ENCODE results near the gene SUN5. TPM values are rescaled to one million over a fixed set of nuclear protein-coding genes. Genes with fewer than 3 reads are reported as not detected.
"Not testable (repeated sequence)": the region's sequence is repeated elsewhere in the genome, so short reads cannot be mapped to it uniquely, and the experiment has no call there.

Gene SUN5
- total RNA-seq, 2 donors from 2014 or later = not detected

GRCh38 chr20:32958574-32958973, 45.7 kb downstream of the SUN5 start:
- no peak overlapping the region for H3K27ac Mint-ChIP-seq
- H3K4me3 Mint-ChIP-seq = no peak overlapping the region
- H3K27ac ChIP-seq (ENCODE audit: low read depth, low read length) = no peak overlapping the region
- TF ChIP-seq, protein P1, sequence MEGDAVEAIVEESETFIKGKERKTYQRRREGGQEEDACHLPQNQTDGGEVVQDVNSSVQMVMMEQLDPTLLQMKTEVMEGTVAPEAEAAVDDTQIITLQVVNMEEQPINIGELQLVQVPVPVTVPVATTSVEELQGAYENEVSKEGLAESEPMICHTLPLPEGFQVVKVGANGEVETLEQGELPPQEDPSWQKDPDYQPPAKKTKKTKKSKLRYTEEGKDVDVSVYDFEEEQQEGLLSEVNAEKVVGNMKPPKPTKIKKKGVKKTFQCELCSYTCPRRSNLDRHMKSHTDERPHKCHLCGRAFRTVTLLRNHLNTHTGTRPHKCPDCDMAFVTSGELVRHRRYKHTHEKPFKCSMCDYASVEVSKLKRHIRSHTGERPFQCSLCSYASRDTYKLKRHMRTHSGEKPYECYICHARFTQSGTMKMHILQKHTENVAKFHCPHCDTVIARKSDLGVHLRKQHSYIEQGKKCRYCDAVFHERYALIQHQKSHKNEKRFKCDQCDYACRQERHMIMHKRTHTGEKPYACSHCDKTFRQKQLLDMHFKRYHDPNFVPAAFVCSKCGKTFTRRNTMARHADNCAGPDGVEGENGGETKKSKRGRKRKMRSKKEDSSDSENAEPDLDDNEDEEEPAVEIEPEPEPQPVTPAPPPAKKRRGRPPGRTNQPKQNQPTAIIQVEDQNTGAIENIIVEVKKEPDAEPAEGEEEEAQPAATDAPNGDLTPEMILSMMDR (conservative IDR thresholded peaks at IDR 0.05) = no peak
- no peaks in the 10 kb centered on the region for H3K36me3 ChIP-seq (ENCODE audit: control insufficient read depth, insufficient read depth, low read length)
- H3K27me3 Mint-ChIP-seq (ENCODE audit: insufficient read depth) = peaks cover 12% of the 10 kb centered on the region
- H3K4me1 Mint-ChIP-seq = peaks cover 24% of the 10 kb centered on the region
- no peak overlapping the region for H3K4me3 ChIP-seq (ENCODE audit: low read length)
- H3K9ac ChIP-seq (ENCODE audit: extremely low read depth, low read length, poor library complexity, severe bottlenecking) = no peak overlapping the region
- H3K9me3 Mint-ChIP-seq = peaks cover 43% of the 10 kb centered on the region
- no peak for DNase-seq
- no peaks in the 10 kb centered on the region for H3K27me3 ChIP-seq (ENCODE audit: control insufficient read depth, insufficient read depth, low read length, poor library complexity, severe bottlenecking)
- peaks cover 44% of the 10 kb centered on the region for H3K9me3 ChIP-seq (ENCODE audit: control insufficient read depth, low read length)
- H3K36me3 Mint-ChIP-seq (ENCODE audit: low read depth) = peaks cover 20% of the 10 kb centered on the region
- peaks cover 8% of the 10 kb centered on the region for H3K4me1 ChIP-seq (ENCODE audit: control insufficient read depth, insufficient read depth, low read length)

DNA sequence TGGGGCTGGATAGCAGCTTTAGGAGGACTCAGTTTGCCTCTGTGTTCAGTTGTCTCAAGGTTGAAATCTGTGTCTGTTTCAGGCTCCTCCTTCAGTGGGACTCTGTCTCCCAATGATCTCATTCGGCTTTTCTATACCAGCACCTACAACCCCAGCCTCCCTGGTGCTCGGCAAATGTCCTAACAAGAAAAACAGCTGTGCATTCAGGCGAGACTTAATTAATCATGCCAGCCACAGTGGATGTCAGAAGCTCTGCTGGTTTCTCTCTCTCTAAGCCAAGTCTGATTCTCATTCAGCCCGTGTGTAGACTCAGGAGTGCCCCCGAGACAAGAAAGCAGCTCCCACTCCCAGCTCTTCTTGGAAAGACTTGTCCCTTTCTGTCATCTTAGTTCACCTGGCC, 46.8 kb downstream of the SUN5 start:
- H3K9ac ChIP-seq (ENCODE audit: extremely low read depth, low read length, poor library complexity, severe bottlenecking) = no peak overlapping the region
- H3K4me1 ChIP-seq (ENCODE audit: control insufficient read depth, insufficient read depth, low read length) = no peaks in the 10 kb centered on the region
- no peaks in the 10 kb centered on the region for H3K27me3 ChIP-seq (ENCODE audit: control insufficient read depth, insufficient read depth, low read length, poor library complexity, severe bottlenecking)
- no peaks in the 10 kb centered on the region for H3K36me3 ChIP-seq (ENCODE audit: control insufficient read depth, insufficient read depth, low read length)
- Mint-ChIP-seq H3K4me3 (no peak overlapping the region), H3K4me1 (peaks cover 12% of the 10 kb centered on the region), H3K9me3 (peaks cover 48% of the 10 kb centered on the region), H3K27ac (no peak overlapping the region), H3K27me3 (ENCODE audit: insufficient read depth) (peaks cover 22% of the 10 kb centered on the region), H3K36me3 (ENCODE audit: low read depth) (peaks cover 22% of the 10 kb centered on the region)
- TF ChIP-seq, protein P1 (conservative IDR thresholded peaks at IDR 0.05) = no peak
- whole genome bisulfite sequencing, 2 experiments (ENCODE audit: insufficient coverage in 1 of 2, insufficient read length in 1 of 2) = 81 to 91% methylated on average over 4 to 5 of the region's 5 CpGs
- no peak overlapping the region for H3K4me3 ChIP-seq (ENCODE audit: low read length)
- peaks cover 56% of the 10 kb centered on the region for H3K9me3 ChIP-seq (ENCODE audit: control insufficient read depth, low read length)
- no peak overlapping the region for H3K27ac ChIP-seq (ENCODE audit: low read depth, low read length)
- DNase-seq = no peak

DNA sequence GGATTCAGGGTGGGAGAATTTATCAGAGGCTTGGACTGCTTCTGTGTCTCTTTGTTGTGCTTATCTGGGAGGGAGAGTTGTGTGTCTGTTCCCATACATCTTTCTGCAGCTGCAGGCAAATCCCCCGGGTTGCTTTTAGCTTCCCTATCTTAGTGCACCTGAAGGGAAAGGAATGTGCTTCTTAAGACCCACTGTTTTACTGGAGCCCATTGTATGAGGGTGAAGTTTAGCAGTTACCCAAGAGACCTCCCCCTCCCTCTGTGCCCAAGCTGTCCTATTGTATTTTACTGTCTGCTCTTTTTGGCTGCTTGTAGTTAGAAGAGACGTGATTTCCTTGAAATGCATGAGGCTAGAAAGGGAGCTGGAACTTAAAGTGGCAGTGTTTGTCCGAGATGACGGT, 53.7 kb downstream of the SUN5 start:
- peak overlapping the region; percentile 48 for H3K4me3 ChIP-seq (ENCODE audit: low read length)
- Mint-ChIP-seq H3K9me3 (peaks cover 23% of the 10 kb centered on the region), H3K27me3 (ENCODE audit: insufficient read depth) (peaks cover 34% of the 10 kb centered on the region), H3K4me1 (peaks cover 41% of the 10 kb centered on the region), H3K27ac (peak overlapping the region; percentile 96), H3K4me3 (peak overlapping the region; percentile 16)
- H3K9ac ChIP-seq (ENCODE audit: extremely low read depth, low read length, poor library complexity, severe bottlenecking) = peak overlapping the region; percentile 77
- peaks cover 32% of the 10 kb centered on the region for H3K9me3 ChIP-seq (ENCODE audit: control insufficient read depth, low read length)
- WGBS, 2 experiments (ENCODE audit: insufficient coverage in 1 of 2, insufficient read length in 1 of 2) = 4 to 10% methylated on average over 2 to 4 of the region's 4 CpGs
- not testable (repeated sequence) for H3K4me1 ChIP-seq (ENCODE audit: control insufficient read depth, insufficient read depth, low read length); H3K36me3 Mint-ChIP-seq (ENCODE audit: low read depth); H3K27me3 ChIP-seq (ENCODE audit: control insufficient read depth, insufficient read depth, low read length, poor library complexity, severe bottlenecking); H3K36me3 ChIP-seq (ENCODE audit: control insufficient read depth, insufficient read depth, low read length)
- peak; percentile 83 for DNase-seq
- peak overlapping the region; percentile 9 for H3K27ac ChIP-seq (ENCODE audit: low read depth, low read length)

GRCh38 chr20:32946629-32947028, 57.6 kb downstream of the SUN5 start:
- peaks cover 43% of the 10 kb centered on the region for H3K4me1 Mint-ChIP-seq
- H3K4me3 Mint-ChIP-seq = no peak overlapping the region
- Histone ChIP-seq H3K27ac (ENCODE audit: low read depth, low read length) (no peak overlapping the region), H3K36me3 (ENCODE audit: control insufficient read depth, insufficient read depth, low read length) (no peaks in the 10 kb centered on the region), H3K4me1 (ENCODE audit: control insufficient read depth, insufficient read depth, low read length) (peaks cover 5% of the 10 kb centered on the region), H3K27me3 (ENCODE audit: control insufficient read depth, insufficient read depth, low read length, poor library complexity, severe bottlenecking) (no peaks in the 10 kb centered on the region), H3K4me3 (ENCODE audit: low read length) (peak overlapping the region; percentile 16), H3K9ac (ENCODE audit: extremely low read depth, low read length, poor library complexity, severe bottlenecking) (no peak overlapping the region), H3K9me3 (ENCODE audit: control insufficient read depth, low read length) (peaks cover 9% of the 10 kb centered on the region)
- 100% methylated on average over 1 of the region's 1 CpG; no CpG with 5 or more reads in 1 of the 2 experiments for whole genome bisulfite sequencing, 2 experiments (ENCODE audit: insufficient coverage in 1 of 2, insufficient read length in 1 of 2)
- H3K9me3 Mint-ChIP-seq = no peaks in the 10 kb centered on the region
- peak overlapping the region; percentile 80 for H3K27ac Mint-ChIP-seq
- H3K36me3 Mint-ChIP-seq (ENCODE audit: low read depth) = no peaks in the 10 kb centered on the region
- TF ChIP-seq, protein P1 (conservative IDR thresholded peaks at IDR 0.05) = no peak
- H3K27me3 Mint-ChIP-seq (ENCODE audit: insufficient read depth) = peaks cover 10% of the 10 kb centered on the region
- no peak for DNase-seq
